ENCODE data around the gene LOC101059915.

DNA sequence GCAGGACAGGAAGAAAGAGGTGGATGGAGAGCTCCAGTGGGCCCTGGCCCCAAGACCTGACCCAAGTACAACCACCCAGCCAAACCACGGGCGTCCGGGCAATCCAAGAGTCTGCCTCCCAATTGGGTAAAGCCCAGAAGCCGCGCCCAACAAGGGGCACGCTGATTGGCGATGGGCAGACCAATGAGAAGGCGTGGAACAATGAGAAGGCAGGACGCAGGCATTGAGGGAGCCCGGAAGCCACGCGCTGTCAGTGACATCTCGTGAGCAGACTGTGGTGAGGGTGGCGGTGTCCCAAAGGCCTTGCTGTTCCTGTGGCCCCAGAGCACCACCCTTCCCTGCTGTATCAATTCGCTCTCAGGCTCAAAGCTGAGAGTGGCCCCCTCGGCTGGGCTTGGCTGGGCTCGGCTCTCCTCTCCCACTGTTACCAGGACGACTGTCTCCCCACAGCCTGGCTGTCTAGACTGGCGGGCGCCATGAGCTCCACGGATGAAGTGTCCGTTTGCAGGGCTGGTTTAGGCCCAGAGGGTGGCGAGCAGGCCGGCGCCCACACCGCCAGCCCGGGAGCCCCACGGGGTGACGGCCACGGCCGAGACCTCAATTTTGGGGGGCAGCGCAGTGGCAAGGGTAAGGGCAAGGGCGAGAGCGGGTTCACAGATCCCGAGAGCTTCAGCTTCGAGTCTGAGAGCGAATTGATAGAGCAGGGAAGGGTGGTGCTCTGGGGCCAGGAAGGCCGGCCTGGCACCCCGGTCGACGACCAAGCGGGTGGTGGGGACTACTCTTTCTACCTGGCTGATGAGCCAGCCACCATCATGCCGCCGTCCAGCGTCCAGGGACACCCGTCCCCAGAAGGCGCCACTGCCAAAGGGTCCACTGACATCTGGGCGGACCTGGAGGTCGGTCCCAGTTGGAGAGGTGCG, at the start of gene LOC101059915:
- no peak for TF ChIP-seq POLR2A (IDR thresholded peaks at IDR 0.05)
- TF ChIP-seq, protein P1, sequence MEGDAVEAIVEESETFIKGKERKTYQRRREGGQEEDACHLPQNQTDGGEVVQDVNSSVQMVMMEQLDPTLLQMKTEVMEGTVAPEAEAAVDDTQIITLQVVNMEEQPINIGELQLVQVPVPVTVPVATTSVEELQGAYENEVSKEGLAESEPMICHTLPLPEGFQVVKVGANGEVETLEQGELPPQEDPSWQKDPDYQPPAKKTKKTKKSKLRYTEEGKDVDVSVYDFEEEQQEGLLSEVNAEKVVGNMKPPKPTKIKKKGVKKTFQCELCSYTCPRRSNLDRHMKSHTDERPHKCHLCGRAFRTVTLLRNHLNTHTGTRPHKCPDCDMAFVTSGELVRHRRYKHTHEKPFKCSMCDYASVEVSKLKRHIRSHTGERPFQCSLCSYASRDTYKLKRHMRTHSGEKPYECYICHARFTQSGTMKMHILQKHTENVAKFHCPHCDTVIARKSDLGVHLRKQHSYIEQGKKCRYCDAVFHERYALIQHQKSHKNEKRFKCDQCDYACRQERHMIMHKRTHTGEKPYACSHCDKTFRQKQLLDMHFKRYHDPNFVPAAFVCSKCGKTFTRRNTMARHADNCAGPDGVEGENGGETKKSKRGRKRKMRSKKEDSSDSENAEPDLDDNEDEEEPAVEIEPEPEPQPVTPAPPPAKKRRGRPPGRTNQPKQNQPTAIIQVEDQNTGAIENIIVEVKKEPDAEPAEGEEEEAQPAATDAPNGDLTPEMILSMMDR (IDR thresholded peaks at IDR 0.05), result no peak
